GM12873 (cell line): Measurements from ENCODE around the gene RPL26.

Experiments
- CTCF ChIP-seq: IDR thresholded peaks from 2 replicates; pipeline ENCODE4 v1.5.1; 2012; ENCODE audit warnings: low read depth, mild to moderate bottlenecking, moderate library complexity, low read length, control low read depth; ENCODE audit not compliant: insufficient read depth; ENCODE audit errors: missing control alignments

Gene RPL26

GRCh38 chr17:8393470-8394231 is 10.7 kb upstream of the RPL26 start:
- TF ChIP-seq CTCF: no peak

GRCh38 chr17:8392674-8393469 is 9.9 kb upstream of the RPL26 start:
- no peak for TF ChIP-seq CTCF

- TF ChIP-seq CTCF: no peak
Measured at GRCh38 chr17:8392274-8392673, 9.3 kb upstream of the RPL26 start.

GRCh38 chr17:8391711-8392110 is 8.7 kb upstream of the RPL26 start:
- no peak for TF ChIP-seq CTCF

GRCh38 chr17:8387914-8388651 is 5.1 kb upstream of the RPL26 start:
- no peak for TF ChIP-seq CTCF

- TF ChIP-seq CTCF: no peak
Measured at GRCh38 chr17:8386841-8387240, 3.8 kb upstream of the RPL26 start.
